ENCODE results near the gene BHLHE40.

The BHLHE40 gene

DNA sequence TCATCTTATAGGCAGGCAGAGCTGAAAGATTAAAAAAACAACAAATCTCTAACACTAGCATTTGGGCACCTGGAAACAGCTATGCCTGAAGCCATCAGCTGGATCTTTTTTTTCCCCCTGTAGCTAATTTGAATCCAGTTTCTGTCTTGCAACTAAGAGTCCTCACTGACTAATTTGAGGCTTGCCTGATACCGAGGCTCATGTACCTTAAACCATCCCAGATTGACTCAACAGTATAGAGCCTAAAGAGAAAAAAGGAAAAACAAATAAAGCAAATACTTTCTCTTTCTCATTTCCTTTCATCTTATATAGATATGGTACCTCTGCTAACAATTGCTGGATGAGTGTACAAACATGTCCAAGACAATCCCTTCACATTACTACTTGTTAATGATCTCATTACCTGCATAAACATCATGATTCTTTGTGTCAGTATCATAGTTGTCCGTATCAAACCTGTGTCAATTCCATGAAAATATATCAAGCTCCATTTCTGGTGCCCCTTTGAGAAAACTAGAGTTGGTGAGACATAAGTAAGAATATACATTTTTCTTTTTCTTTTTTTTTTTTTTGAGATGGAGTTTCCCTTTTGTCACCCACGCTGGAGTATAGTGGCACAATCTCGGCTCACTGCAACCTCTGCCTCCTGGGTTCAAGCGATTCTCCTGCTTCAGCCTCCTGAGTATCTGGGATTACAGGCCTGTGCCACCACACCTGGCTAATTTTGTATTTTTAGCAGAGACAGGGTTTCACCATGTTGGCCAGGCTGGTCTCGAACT is 43.1 kb downstream of the BHLHE40 start:
- no peak for DNase-seq

DNA sequence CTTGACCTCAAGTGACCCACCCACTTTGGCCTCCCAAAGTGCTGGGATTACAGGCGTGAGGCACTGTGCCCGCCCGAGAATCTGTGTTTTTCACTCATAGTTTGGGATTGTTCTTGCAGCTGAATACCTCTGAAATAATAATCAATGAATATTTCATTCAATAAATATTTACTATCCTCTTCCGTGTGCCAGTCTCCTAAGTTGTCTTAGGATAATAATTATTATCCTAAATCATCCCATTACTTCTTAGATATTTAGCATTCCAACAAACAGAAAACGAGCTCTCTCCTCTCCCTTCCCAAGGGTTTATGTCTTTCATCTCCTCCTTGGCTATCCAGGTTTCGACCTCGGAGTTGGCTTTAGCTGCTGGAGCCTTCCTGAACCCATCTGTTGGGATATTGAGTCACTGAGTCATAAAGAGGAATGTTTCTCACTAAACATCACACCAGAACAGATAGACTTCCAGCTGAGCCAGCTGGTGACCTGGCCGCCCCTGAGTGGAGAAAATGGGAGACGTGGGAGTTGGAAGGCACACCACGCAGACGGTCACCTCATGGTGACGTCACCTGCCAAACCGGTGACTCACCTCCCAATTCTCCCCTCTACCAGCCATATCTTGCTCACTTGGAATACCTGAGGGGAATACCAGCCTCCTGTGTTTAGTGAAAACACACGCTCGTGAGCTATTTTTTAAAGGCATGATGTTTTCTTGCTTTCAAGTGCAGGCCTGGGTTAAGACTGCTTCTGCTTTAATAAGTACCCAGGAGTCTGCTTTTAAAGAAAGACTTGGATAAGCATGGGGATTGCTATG is 43.9 kb downstream of the BHLHE40 start:
- no peak for DNase-seq

DNA sequence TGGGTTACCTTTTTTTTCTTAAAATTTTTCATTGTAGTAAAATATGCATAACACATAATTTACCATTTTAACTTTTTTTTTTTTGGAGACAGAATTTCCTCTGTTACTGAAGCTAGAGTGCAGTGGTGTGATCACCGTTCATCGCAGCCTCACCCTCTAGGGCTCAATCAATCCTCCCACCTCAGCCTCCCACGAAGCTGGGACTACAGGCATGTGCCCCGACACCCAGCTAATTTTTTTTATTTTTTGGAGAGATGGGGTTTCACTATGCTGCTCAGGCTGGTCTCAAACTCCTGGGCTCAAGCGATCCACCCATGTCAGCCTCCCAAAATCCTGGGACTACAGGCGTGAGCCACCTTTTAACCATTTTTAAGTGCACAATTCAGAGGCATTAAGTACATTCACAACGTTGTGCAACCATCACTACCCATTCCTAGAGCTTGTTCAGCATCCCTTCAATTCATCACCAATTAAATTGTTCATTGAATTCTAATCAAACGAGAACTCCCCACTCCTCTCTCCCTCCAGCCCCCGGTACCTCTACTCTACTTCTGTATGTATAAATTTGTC is 44.6 kb downstream of the BHLHE40 start:
- no peak for DNase-seq

DNA sequence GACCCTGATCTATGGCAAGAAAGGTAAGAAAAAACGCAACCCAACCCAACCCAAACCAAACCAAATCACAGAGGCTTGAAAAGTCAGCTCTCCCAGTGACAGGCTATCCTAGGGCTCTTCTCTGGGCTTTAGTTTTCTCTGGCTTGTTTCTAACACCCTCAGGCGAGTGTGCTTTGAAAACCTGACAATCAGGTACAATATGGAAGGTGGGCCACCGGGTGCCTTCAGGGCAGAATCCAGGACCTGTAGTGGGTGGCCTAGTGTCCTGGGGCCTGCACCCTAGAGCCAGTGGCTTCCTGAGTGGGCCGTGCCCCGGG is 46.8 kb downstream of the BHLHE40 start:
- no peak for DNase-seq

DNA sequence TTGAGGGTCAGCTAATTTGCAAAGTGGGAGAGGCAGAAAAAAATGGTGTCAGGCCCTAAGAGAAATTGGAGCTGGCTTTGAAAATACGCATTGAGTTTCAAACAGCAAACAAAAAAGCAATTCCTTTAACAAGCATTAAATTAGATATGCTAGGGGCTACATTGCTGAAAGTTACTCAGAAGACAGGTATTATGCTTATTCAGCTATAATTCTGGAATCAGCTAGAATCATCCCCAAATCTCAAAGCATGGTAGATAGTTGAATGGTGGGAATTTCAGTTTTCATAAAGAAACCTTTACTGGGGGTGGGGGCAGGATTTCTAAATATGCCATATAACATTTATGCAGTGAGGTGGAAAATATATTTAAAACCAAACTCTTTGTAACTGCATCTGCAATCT is 50.5 kb downstream of the BHLHE40 start:
- no peak for DNase-seq

DNA sequence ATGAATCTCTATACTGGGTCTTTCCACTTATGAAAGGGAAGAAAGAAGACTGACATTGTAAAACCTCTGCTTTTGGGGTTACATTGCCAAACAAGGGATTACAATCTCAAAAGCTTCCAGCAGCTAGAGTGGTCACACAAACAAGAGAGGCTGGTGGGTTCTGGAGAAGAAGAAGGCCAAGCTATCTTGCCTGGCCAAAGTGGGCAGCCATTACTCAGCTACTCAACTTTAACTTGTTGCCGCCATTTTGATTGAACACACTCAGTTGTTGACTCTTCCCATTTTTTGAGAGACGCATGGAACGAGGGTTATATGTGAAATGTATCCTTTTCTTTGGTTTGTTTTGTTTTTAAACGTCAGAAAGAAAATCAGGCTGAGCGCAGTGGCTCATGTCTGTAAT is 50.9 kb downstream of the BHLHE40 start:
- DNase-seq = no peak

DNA sequence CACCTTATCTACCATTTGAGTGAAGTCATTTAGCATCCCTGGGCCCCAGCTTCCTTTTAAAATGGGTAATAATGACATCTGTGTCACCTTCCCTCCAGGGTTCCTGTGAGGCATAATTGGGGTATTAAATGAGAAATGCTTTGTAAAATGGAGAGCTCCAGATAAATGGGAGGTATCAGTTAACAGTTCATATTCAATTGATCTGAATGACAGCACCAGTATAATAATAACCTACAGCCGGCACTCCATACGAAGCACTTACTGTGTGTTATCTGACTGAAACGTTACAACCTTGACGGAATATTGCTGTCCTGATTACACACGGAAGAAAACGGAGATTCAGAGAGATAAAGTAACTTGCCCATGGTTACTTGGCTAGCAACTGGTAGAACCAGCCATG is 53.6 kb downstream of the BHLHE40 start:
- DNase-seq = no peak

Measured in activated CD4-positive, alpha-beta T cell treated with anti-CD3 and anti-CD28 coated beads for 4 hours (primary cell).